Liver (tissue), 3 donors: Measurements from ENCODE around the gene RNF217.

Experiments
- RAD21 ChIP-seq, 2 donors: IDR thresholded peaks; 2 replicates each; pipeline ENCODE4 v1.6.1; 2016; ENCODE audit warnings: antibody characterized with exemption in 2 of 2, mild to moderate bottlenecking in 2 of 2
- SP1 ChIP-seq: IDR thresholded peaks from 2 replicates; pipeline ENCODE4 v1.6.1; 2018; ENCODE audit warnings: antibody characterized with exemption, mild to moderate bottlenecking
- TAF1 ChIP-seq: conservative IDR thresholded peaks from 2 replicates; pipeline ENCODE4 v1.6.1; 2016; ENCODE audit warnings: antibody characterized with exemption, mild to moderate bottlenecking
- YY1 ChIP-seq: IDR thresholded peaks from 2 replicates; pipeline ENCODE4 v1.6.1; 2016; ENCODE audit warnings: antibody characterized with exemption, mild to moderate bottlenecking
- TF ChIP-seq, protein P1 (sequence below): fragments of 150-350 bp; IDR thresholded peaks from 2 replicates; pipeline ENCODE4 v1.5.1; 2017; ENCODE audit warnings: improper control_type of control experiment, low read depth, low read length; ENCODE audit not compliant: missing input control
- TF ChIP-seq, protein P2 (sequence below): IDR thresholded peaks from 2 replicates; pipeline ENCODE4 v1.6.1; 2016; ENCODE audit warnings: antibody characterized with exemption
- TF ChIP-seq, protein P3 (sequence below): IDR thresholded peaks from 2 replicates; pipeline ENCODE4 v1.6.1; 2016; ENCODE audit warnings: antibody characterized with exemption, mild to moderate bottlenecking
- donor health status: healthy.
- donor health status: healthy.

DNA sequence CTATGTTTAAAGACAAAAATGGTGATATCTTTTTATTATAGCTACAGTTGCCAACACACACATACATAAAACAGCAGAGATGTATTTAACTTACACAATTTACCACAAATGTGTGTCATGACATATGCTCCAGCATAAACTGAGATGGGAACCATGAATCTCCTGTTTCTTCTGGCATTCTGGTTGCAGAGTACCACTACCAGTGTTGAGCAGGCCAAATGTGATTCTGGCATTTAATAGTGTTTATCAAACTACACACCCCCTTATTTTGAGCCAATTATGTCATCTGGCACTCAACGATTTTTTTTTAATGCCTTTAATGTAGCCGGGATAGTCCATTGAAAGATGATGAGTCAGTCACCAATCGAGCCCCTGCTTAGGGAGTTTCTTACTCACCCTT lies 132.3 kb downstream of the RNF217 start:
- TF ChIP-seq, protein P1, sequence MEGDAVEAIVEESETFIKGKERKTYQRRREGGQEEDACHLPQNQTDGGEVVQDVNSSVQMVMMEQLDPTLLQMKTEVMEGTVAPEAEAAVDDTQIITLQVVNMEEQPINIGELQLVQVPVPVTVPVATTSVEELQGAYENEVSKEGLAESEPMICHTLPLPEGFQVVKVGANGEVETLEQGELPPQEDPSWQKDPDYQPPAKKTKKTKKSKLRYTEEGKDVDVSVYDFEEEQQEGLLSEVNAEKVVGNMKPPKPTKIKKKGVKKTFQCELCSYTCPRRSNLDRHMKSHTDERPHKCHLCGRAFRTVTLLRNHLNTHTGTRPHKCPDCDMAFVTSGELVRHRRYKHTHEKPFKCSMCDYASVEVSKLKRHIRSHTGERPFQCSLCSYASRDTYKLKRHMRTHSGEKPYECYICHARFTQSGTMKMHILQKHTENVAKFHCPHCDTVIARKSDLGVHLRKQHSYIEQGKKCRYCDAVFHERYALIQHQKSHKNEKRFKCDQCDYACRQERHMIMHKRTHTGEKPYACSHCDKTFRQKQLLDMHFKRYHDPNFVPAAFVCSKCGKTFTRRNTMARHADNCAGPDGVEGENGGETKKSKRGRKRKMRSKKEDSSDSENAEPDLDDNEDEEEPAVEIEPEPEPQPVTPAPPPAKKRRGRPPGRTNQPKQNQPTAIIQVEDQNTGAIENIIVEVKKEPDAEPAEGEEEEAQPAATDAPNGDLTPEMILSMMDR = no peak
- TF ChIP-seq YY1 (no peak), SP1 (no peak), TAF1 (no peak), RAD21 (IDR thresholded peaks at IDR 0.05) (no peak)
- TF ChIP-seq, protein P2, sequence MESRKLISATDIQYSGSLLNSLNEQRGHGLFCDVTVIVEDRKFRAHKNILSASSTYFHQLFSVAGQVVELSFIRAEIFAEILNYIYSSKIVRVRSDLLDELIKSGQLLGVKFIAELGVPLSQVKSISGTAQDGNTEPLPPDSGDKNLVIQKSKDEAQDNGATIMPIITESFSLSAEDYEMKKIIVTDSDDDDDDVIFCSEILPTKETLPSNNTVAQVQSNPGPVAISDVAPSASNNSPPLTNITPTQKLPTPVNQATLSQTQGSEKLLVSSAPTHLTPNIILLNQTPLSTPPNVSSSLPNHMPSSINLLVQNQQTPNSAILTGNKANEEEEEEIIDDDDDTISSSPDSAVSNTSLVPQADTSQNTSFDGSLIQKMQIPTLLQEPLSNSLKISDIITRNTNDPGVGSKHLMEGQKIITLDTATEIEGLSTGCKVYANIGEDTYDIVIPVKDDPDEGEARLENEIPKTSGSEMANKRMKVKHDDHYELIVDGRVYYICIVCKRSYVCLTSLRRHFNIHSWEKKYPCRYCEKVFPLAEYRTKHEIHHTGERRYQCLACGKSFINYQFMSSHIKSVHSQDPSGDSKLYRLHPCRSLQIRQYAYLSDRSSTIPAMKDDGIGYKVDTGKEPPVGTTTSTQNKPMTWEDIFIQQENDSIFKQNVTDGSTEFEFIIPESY = no peak
- TF ChIP-seq, protein P3, sequence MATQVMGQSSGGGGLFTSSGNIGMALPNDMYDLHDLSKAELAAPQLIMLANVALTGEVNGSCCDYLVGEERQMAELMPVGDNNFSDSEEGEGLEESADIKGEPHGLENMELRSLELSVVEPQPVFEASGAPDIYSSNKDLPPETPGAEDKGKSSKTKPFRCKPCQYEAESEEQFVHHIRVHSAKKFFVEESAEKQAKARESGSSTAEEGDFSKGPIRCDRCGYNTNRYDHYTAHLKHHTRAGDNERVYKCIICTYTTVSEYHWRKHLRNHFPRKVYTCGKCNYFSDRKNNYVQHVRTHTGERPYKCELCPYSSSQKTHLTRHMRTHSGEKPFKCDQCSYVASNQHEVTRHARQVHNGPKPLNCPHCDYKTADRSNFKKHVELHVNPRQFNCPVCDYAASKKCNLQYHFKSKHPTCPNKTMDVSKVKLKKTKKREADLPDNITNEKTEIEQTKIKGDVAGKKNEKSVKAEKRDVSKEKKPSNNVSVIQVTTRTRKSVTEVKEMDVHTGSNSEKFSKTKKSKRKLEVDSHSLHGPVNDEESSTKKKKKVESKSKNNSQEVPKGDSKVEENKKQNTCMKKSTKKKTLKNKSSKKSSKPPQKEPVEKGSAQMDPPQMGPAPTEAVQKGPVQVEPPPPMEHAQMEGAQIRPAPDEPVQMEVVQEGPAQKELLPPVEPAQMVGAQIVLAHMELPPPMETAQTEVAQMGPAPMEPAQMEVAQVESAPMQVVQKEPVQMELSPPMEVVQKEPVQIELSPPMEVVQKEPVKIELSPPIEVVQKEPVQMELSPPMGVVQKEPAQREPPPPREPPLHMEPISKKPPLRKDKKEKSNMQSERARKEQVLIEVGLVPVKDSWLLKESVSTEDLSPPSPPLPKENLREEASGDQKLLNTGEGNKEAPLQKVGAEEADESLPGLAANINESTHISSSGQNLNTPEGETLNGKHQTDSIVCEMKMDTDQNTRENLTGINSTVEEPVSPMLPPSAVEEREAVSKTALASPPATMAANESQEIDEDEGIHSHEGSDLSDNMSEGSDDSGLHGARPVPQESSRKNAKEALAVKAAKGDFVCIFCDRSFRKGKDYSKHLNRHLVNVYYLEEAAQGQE = no peak
